B cell (primary cell): Measurements from ENCODE around the gene LXN. TPM values are rescaled to one million over a fixed set of nuclear protein-coding genes. Genes with fewer than 3 reads are reported as not detected.

Experiments
- polyA plus RNA-seq: library from polyadenylated mRNA; depleted of rRNA; stranded (reverse); fragments of >200 nt; gene quantifications from 2 replicates; pipeline ENCODE4 v1.2.3, GENCODE V29; 2012
- small RNA-seq: library from RNA; depleted of rRNA; stranded (forward); fragments of <200 nt; gene quantifications from one replicate; pipeline ENCODE3, GENCODE V24; 2012; ENCODE audit warnings: low replicate concordance, low read depth; ENCODE audit not compliant: insufficient read length
- total RNA-seq, 2 donors: library from RNA; stranded (reverse); fragments of 120-200 nt in 1 of 2; gene quantifications; 1 replicate in 1 of 2; 2 replicates in 1 of 2; pipeline versions ENCODE4 v1.2.3 to v1.2.4, GENCODE V29; 2013 to 2022

Gene LXN
- total and polyA plus RNA-seq, 2 donors (not counting 1 experiment from before 2014, with no cell fraction given) = 3.2 to 5.1 TPM

Small RNA genes within 50 kb of the gene (small RNA-seq; reads per million reads assigned to genes)
- gene AC025033.1 (not detected), gene AC080013.6 (not detected)

Other genes with a start within 250 kb of the LXN start
- 0.32 TPM in 1 of 2 replicates, not detected in the other for gene MLF1, start 101.5 kb downstream of the LXN start, total RNA-seq
- 0.25 and 0.91 TPM in 2 replicates for gene MLF1, start 101.5 kb downstream of the LXN start, polyA plus RNA-seq
- gene GFM1, start 28.1 kb downstream of the LXN start, total RNA-seq = 46.0 and 46.8 TPM in 2 replicates
- gene GFM1, start 28.1 kb downstream of the LXN start, polyA plus RNA-seq = 9.8 and 12.4 TPM in 2 replicates
- not detected in 2 replicates for gene RARRES1, start 59.8 kb upstream of the LXN start, total RNA-seq
- gene RARRES1, start 59.8 kb upstream of the LXN start, polyA plus RNA-seq = not detected in 2 replicates
- gene MFSD1, start 129.4 kb upstream of the LXN start, total RNA-seq = 31.8 and 32.7 TPM in 2 replicates
- 16.4 and 29.0 TPM in 2 replicates for gene MFSD1, start 129.4 kb upstream of the LXN start, polyA plus RNA-seq